ENCODE measurements around the gene ZNF182.

DNA sequence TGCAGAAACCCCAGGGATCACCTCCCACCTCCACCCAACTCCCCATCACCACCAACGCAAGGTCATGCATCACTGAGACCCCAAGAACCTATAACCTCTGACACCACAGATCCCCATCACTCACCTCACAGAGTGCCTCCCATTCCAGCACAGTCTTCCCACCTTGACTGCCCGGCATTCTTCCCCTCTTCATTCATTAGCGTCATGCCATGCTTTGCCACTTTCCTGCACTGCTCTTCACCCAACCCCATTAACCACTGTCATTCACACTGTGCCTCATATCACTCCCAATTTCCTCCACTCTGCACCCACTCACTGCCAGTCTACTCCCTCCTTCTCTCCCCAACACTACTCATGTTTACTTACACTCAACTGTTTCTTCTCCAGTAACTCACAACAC is 30.6 kb downstream of the ZNF182 start:
- TF ChIP-seq POLR2AphosphoS5 (IDR thresholded peaks at IDR 0.05) (no peak), POLR2A (IDR thresholded peaks at IDR 0.05) (no peak)

Data from breast epithelium (tissue), 3 donors.